H9 (cell line): ENCODE measurements around the gene PRKAG2. TPM values are rescaled to one million over a fixed set of nuclear protein-coding genes. Genes with fewer than 3 reads are reported as not detected.

Experiments
- DNase-seq: peaks from one replicate; pipeline ENCODE4 v3.0.0-alpha.2; 2017
- H2AFZ ChIP-seq: one replicate; pipeline ENCODE4 v1.6.1; 2013; ENCODE audit warnings: mild to moderate bottlenecking, low read length, control low read depth, moderate library complexity
- H2AK5ac ChIP-seq: 2 replicates; pipeline ENCODE4 v1.6.1; 2013; ENCODE audit warnings: low read length, control low read depth, mixed read lengths; ENCODE audit not compliant: insufficient read length
- H2BK120ac ChIP-seq: one replicate; pipeline ENCODE4 v1.6.1; 2013; ENCODE audit warnings: low read depth, mild to moderate bottlenecking, low read length, control low read depth, inconsistent platforms; ENCODE audit not compliant: poor library complexity, severe bottlenecking
- H2BK12ac ChIP-seq: 2 replicates; pipeline ENCODE4 v1.6.1; 2013; ENCODE audit warnings: low read length, control low read depth, mixed read lengths, low read depth; ENCODE audit not compliant: insufficient read length
- H2BK15ac ChIP-seq: 2 replicates; pipeline ENCODE4 v1.6.1; 2013; ENCODE audit warnings: low read depth, low read length, control low read depth
- H2BK20ac ChIP-seq: one replicate; pipeline ENCODE4 v1.6.1; 2013; ENCODE audit warnings: low read depth, mild to moderate bottlenecking, low read length, control low read depth, inconsistent platforms; ENCODE audit not compliant: poor library complexity, severe bottlenecking
- H2BK5ac ChIP-seq: 2 replicates; pipeline ENCODE4 v1.6.1; 2013; ENCODE audit warnings: low read length, control low read depth, mixed read lengths; ENCODE audit not compliant: insufficient read length
- H3K14ac ChIP-seq: 2 replicates; pipeline ENCODE4 v1.6.1; 2013; ENCODE audit warnings: low read length, control low read depth; ENCODE audit not compliant: insufficient read depth
- H3K18ac ChIP-seq: 2 replicates; pipeline ENCODE4 v1.6.1; 2013; ENCODE audit warnings: low read depth, mild to moderate bottlenecking, mixed read lengths, low read length, control low read depth; ENCODE audit not compliant: insufficient read length
- H3K23ac ChIP-seq: 2 replicates; pipeline ENCODE4 v1.6.1; 2013; ENCODE audit warnings: low read length, control low read depth, mixed read lengths, low read depth; ENCODE audit not compliant: insufficient read length
- H3K23me2 ChIP-seq: 2 replicates; pipeline ENCODE4 v1.6.1; 2013; ENCODE audit warnings: low read depth, mild to moderate bottlenecking, mixed read lengths, low read length, control low read depth; ENCODE audit not compliant: insufficient read length, poor library complexity, severe bottlenecking
- H3K27ac ChIP-seq: 2 replicates; pipeline ENCODE4 v1.5.1; 2013; ENCODE audit warnings: low read length, control low read depth, mixed read lengths, low read depth; ENCODE audit not compliant: insufficient read length
- H3K27me3 ChIP-seq: 2 replicates; pipeline ENCODE4 v1.6.1; 2013; ENCODE audit warnings: low read length, control low read depth, inconsistent platforms; ENCODE audit not compliant: insufficient read depth
- H3K4ac ChIP-seq: 2 replicates; pipeline ENCODE4 v1.6.1; 2013; ENCODE audit warnings: low read depth, mild to moderate bottlenecking, control low read depth, inconsistent platforms, low read length, moderate library complexity
- H3K4me1 ChIP-seq: 2 replicates; pipeline ENCODE4 v1.6.1; 2013; ENCODE audit warnings: low read length, control low read depth, inconsistent platforms; ENCODE audit not compliant: insufficient read depth
- H3K4me2 ChIP-seq: 2 replicates; pipeline ENCODE4 v1.6.1; 2013; ENCODE audit warnings: low read length, control low read depth, mixed read lengths; ENCODE audit not compliant: insufficient read length, insufficient read depth
- H3K56ac ChIP-seq: 2 replicates; pipeline ENCODE4 v1.6.1; 2013; ENCODE audit warnings: low read depth, mild to moderate bottlenecking, mixed read lengths, low read length, control low read depth; ENCODE audit not compliant: insufficient read length
- H3K79me1 ChIP-seq: 2 replicates; pipeline ENCODE4 v1.6.1; 2013; ENCODE audit warnings: low read depth, mild to moderate bottlenecking, moderate library complexity, low read length, control low read depth, inconsistent platforms; ENCODE audit not compliant: insufficient read depth, poor library complexity, severe bottlenecking
- H3K79me2 ChIP-seq: 2 replicates; pipeline ENCODE4 v1.6.1; 2013; ENCODE audit warnings: low read length, control low read depth, inconsistent platforms; ENCODE audit not compliant: insufficient read depth
- H3K9ac ChIP-seq: 2 replicates; pipeline ENCODE4 v1.6.1; 2013; ENCODE audit warnings: low read length, control low read depth, mixed read lengths; ENCODE audit not compliant: insufficient read length; ENCODE audit errors: extremely low read depth
- H3K9me3 ChIP-seq: one replicate; pipeline ENCODE4 v1.6.1; 2013; ENCODE audit warnings: low read depth, low read length, inconsistent platforms; ENCODE audit not compliant: control insufficient read depth
- H3T11ph ChIP-seq: one replicate; pipeline ENCODE4 v1.6.1; 2013; ENCODE audit warnings: mild to moderate bottlenecking, low read length, control low read depth, inconsistent platforms
- H4K20me1 ChIP-seq: one replicate; pipeline ENCODE4 v1.6.1; 2013; ENCODE audit not compliant: control insufficient read depth, insufficient read length, insufficient read depth
- H4K5ac ChIP-seq: 2 replicates; pipeline ENCODE4 v1.6.1; 2013; ENCODE audit warnings: low read depth, mild to moderate bottlenecking, mixed read lengths, low read length, control low read depth; ENCODE audit not compliant: insufficient read length
- H4K8ac ChIP-seq: replicated peaks from 2 replicates; pipeline ENCODE4 v1.6.1; 2013; ENCODE audit warnings: low read length, control low read depth, mixed read lengths, low read depth; ENCODE audit not compliant: insufficient read length
- H4K91ac ChIP-seq: 2 replicates; pipeline ENCODE4 v1.6.1; 2013; ENCODE audit warnings: low read depth, mild to moderate bottlenecking, moderate library complexity, mixed read lengths, low read length, control low read depth; ENCODE audit not compliant: insufficient read length
- H3K27ac Mint-ChIP-seq, 3 experiments: 2 replicates in 2 of 3; 3 replicates in 1 of 3; pipeline ENCODE4 v1.8.0; 2020 to 2021; ENCODE audit warnings: mixed read lengths in 3 of 3, mild to moderate bottlenecking in 1 of 3, moderate library complexity in 1 of 3
- H3K27me3 Mint-ChIP-seq: 2 replicates; pipeline ENCODE4 v1.8.0; 2021; ENCODE audit warnings: low read depth, mild to moderate bottlenecking, moderate library complexity, mixed read lengths
- H3K36me3 Mint-ChIP-seq, 3 experiments: 2 replicates in 2 of 3; 3 replicates in 1 of 3; pipeline ENCODE4 v1.8.0; 2020 to 2021; ENCODE audit warnings: low read depth in 3 of 3, mixed read lengths in 3 of 3; ENCODE audit not compliant: insufficient read depth in 1 of 3
- H3K4me1 Mint-ChIP-seq, 2 experiments: 2 replicates each; pipeline ENCODE4 v1.8.0; 2020; ENCODE audit warnings: mixed read lengths in 2 of 2
- H3K4me3 Mint-ChIP-seq, 2 experiments: 2 replicates in 1 of 2; 3 replicates in 1 of 2; pipeline ENCODE4 v1.8.0; 2020 to 2021; ENCODE audit warnings: mild to moderate bottlenecking in 2 of 2, mixed read lengths in 2 of 2, moderate library complexity in 1 of 2
- H3K9me3 Mint-ChIP-seq, 2 experiments: 2 replicates in 1 of 2; 3 replicates in 1 of 2; pipeline ENCODE4 v1.8.0; 2020; ENCODE audit warnings: mild to moderate bottlenecking in 2 of 2, mixed read lengths in 2 of 2, moderate library complexity in 1 of 2
- WGBS: extraction: QIAGEN DNeasy Blood & Tissue Kit; methylation state at CpG from one replicate; pipeline ENCODE4 v1.1.7; 2013; ENCODE audit warnings: missing lambda C conversion rate, low lambda C conversion rate, mixed read lengths; ENCODE audit not compliant: insufficient read length; ENCODE audit errors: extremely low coverage; 5-methylcytosine and 5-hydroxymethylcytosine counted together
- total RNA-seq: library from RNA; stranded (reverse); gene quantifications from 2 replicates; pipeline ENCODE4 v1.2.1, GENCODE V29; 2021
- TF ChIP-seq, protein P1 (sequence below): fragments of 200-600 bp; sonication (generic); conservative IDR thresholded peaks from 3 replicates; pipeline ENCODE4 v1.8.0; 2021; ENCODE audit warnings: antibody characterized with exemption, mild to moderate bottlenecking

PRKAG2 gene
- total RNA-seq, 1 experiment from 2014 or later, result 11.8 TPM

DNA sequence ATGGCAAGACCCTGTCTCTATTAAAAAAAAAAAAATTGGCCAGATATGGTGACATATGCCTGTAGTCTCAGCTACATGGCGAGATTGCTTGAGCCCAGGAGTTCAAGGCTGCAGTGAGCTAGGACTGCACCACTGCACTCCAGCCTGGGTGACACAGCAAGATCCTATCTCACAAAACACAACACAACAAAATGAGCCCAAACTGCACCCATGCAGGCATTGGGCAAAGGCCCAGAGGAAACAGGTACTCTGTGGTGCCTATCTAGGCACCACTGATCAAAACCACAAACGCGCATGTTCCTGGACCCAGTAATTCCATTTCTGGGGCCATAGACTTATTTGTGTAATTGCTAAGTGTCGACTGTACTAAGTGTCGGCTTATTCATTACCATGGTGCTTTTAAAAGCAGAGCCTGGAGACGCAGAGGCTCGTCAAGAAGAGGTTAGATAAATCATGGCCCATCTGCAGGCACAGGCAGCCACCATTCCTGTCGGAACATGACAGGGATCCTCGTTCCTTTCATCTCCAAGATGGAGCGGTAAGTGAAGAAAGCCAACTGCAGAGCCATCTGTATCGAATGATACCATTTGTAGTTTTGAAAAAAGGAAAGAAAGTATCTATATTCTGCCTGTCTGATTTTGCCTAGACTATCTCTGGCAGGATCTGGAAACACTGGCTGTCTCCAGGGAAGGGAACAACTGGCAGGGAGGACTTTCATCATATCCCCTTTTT, 196.9 kb downstream of the PRKAG2 start:
- H3K27me3 Mint-ChIP-seq, result no peaks in the 10 kb centered on the region
- H3K79me1 ChIP-seq, result no peaks in the 10 kb centered on the region
- H3K23ac ChIP-seq, result no peak overlapping the region
- no peak overlapping the region for H3K56ac ChIP-seq
- no peak overlapping the region for H2BK20ac ChIP-seq
- TF ChIP-seq, protein P1, sequence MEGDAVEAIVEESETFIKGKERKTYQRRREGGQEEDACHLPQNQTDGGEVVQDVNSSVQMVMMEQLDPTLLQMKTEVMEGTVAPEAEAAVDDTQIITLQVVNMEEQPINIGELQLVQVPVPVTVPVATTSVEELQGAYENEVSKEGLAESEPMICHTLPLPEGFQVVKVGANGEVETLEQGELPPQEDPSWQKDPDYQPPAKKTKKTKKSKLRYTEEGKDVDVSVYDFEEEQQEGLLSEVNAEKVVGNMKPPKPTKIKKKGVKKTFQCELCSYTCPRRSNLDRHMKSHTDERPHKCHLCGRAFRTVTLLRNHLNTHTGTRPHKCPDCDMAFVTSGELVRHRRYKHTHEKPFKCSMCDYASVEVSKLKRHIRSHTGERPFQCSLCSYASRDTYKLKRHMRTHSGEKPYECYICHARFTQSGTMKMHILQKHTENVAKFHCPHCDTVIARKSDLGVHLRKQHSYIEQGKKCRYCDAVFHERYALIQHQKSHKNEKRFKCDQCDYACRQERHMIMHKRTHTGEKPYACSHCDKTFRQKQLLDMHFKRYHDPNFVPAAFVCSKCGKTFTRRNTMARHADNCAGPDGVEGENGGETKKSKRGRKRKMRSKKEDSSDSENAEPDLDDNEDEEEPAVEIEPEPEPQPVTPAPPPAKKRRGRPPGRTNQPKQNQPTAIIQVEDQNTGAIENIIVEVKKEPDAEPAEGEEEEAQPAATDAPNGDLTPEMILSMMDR, result no peak
- no peaks in the 10 kb centered on the region; the same call in 1 of the 2 replicates for H3K4me1 ChIP-seq
- H2BK5ac ChIP-seq, result no peak overlapping the region
- no peak overlapping the region for H3K9ac ChIP-seq
- H3K27ac ChIP-seq, result no peak overlapping the region
- H3K14ac ChIP-seq, result no peak overlapping the region
- H3K18ac ChIP-seq, result no peak overlapping the region
- no peak overlapping the region for H4K91ac ChIP-seq
- no peak overlapping the region for H3K4me3 Mint-ChIP-seq
- no peak overlapping the region for H2BK15ac ChIP-seq
- no peak for DNase-seq
- H3K36me3 Mint-ChIP-seq, result no peaks in the 10 kb centered on the region; a peak in 1 of 7 replicates
- H2BK12ac ChIP-seq, result no peak overlapping the region
- no peak overlapping the region for H4K5ac ChIP-seq
- H3K27ac Mint-ChIP-seq, result peak overlapping the region in 1 of 3 experiments; percentile 46; a peak in 1 of 7 replicates
- H4K20me1 ChIP-seq, result no peaks in the 10 kb centered on the region
- H3K27me3 ChIP-seq, result no peaks in the 10 kb centered on the region
- H3K9me3 ChIP-seq, result no peaks in the 10 kb centered on the region
- H3K23me2 ChIP-seq, result no peaks in the 10 kb centered on the region
- no peak overlapping the region for H3K4ac ChIP-seq
- H2AFZ ChIP-seq, result no peak overlapping the region
- no peak overlapping the region for H2AK5ac ChIP-seq
- no peak overlapping the region for H3K4me2 ChIP-seq
- no peak overlapping the region for H2BK120ac ChIP-seq
- no peak overlapping the region for H3T11ph ChIP-seq
- no CpG with 5 or more reads among the region's 11 CpGs for WGBS
- H4K8ac ChIP-seq, result no peak overlapping the region
- peaks cover 6 to 7% of the 10 kb centered on the region in 2 experiments; a peak in 3 of 4 replicates for H3K4me1 Mint-ChIP-seq
- no peaks in the 10 kb centered on the region for H3K79me2 ChIP-seq
- H3K9me3 Mint-ChIP-seq, result no peaks in the 10 kb centered on the region
